GM06990 (cell line): ENCODE measurements around the gene SLCO6A1.

Experiments used
- DNase-seq: peaks from one replicate; pipeline ENCODE4 v3.0.0-alpha.2; 2011; ENCODE audit not compliant: insufficient read length; ENCODE audit errors: extremely low read depth
- H3K27me3 ChIP-seq: replicated peaks from 2 replicates; pipeline ENCODE4 v1.6.0; 2011; ENCODE audit warnings: low read length; ENCODE audit not compliant: control insufficient read depth, insufficient read depth
- H3K36me3 ChIP-seq: 2 replicates; pipeline ENCODE4 v1.5.1; 2011; ENCODE audit warnings: low read length; ENCODE audit not compliant: control insufficient read depth, insufficient read depth
- H3K4me3 ChIP-seq: replicated peaks from 2 replicates; pipeline ENCODE4 v1.5.1; 2011; ENCODE audit warnings: low read depth, mild to moderate bottlenecking, control low read depth, low read length
- CTCF ChIP-seq: IDR thresholded peaks from 2 replicates; pipeline ENCODE4 v1.5.1; 2011; ENCODE audit warnings: low read length, control low read depth, mild to moderate bottlenecking, inconsistent platforms; ENCODE audit not compliant: insufficient read depth, poor library complexity, severe bottlenecking

Gene SLCO6A1

DNA sequence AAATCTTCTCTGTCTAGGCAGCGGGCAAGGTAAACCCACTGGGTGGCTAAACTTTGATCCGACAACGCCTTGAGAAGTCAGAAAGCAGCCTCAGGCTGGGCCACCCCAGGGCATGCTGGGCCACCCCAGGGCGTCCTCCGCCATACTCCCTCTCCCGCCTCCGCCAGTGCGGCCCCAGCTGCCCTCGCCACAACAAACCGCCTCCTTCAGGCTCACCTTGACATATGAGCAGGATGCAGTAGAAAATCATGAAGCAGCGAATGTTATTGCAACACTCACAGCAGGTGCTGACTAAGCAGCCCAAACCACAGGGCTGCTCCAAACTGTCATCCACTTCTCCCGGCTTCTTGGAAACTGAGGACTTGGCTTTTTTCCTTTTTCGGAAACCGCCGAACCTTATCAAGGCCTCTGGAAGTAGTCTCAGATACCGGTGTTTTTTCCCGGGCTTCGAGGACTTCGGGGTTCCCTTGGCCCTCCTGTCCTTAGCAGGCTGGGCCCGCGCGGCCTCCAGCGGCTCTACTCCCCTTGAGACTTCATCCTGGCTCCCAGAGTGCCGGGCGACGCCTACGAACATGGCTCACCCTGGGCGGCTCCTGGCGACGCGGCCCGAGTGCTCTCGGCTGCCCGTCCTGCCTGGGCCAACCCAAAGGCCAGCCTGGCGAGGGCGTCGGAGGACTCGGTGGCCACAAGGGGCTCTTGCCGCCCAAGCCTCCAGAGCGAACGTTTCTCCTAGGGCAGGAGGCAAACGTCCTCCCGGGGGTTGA lies at the start of gene SLCO6A1:
Gene SLCO6A1, minus strand, starts transcription at position 731 of the 764 bp plus-strand sequence. Its CDS starts 157 bp downstream, at position 574.
- no peaks in the 10 kb centered on the region for H3K36me3 ChIP-seq
- no peak for TF ChIP-seq CTCF
- DNase-seq = no peak
- H3K27me3 ChIP-seq = no peaks in the 10 kb centered on the region
- no peak within 1 kb of the TSS for H3K4me3 ChIP-seq

DNA sequence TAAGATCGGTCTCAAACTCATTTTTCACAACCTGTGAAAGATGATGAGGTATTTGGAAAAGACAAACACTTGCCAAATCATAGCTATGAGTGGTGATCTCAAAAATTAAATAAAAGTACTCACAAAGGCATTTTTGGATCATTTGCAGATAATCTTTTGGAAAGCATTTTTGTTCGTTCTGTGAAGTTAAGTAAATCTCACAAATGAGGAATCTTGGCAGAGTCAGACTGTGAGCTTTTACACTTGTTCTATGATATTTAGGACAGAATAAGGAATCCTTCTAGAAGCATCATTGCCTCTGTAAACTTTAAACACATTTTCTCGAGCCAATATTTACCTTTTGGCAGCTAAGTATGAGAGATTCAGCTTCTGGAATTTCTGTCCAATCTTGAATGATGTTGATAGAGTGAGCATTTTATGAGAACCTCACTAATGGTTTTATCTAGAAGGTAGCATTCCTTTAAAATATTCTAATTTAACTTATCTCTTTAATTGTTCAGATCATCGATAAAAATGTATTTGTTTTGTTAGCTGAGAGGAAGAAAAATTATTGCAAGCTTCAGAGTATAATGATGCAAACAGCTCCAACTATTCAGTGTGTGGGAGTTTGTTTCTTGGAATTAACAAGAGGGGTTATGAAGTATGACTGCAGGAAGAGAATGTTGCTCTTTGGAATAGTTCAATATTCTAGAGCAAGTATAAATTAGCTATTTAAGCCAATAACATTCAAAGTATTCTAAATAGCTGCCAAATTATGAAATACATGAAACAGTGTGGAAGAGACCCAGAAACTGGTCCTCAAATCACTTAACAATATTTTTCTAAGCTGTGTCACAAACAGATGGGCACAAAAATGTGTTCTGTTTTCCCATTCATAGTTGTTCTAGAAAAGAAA lies 48.6 kb upstream of the SLCO6A1 start:
- no peak for DNase-seq
- Histone ChIP-seq H3K36me3 (no peaks in the 10 kb centered on the region), H3K27me3 (no peaks in the 10 kb centered on the region), H3K4me3 (no peak overlapping the region)
- TF ChIP-seq CTCF = no peak

DNA sequence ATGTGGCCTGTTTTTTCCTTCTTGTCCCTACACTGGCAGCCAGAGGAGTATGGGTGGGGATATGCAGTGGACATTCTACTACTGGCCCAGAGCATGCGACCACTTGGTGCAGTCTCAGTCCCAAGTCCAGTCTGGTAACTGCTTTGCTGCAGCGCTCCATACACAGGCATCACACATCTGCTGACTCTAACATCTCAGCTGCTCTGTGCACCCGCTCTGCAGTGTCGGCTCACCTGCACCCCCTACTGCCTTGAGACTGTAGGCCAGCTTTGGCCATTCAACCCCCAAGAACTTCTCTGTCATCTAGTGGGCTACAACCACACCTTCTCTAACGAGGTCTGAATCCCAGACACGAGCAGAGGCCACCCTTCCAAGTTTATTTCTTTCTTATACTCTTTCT lies 46.4 kb upstream of the SLCO6A1 start:
- Histone ChIP-seq H3K36me3 (no peaks in the 10 kb centered on the region), H3K4me3 (no peak overlapping the region), H3K27me3 (no peaks in the 10 kb centered on the region)
- peak; percentile 50 for TF ChIP-seq CTCF
- DNase-seq = no peak

DNA sequence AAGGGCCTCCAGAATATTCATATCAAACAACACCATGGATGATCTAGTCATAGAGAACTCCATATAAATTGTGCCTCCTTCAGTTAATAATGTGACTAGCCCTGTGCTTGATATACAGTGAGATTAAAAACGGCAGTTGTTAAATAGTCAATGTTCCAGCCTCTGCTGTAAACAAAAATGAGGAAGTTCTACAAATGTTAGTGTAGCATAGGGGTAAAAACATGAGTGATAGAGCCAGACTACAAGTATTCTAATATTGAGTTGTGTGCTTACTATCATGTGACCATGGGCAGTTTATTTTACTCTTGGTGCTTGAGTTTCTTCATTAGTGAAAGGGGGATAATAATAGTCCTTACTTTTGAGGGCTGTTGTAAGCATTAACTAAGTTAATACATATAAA lies 43.3 kb upstream of the SLCO6A1 start:
- H3K4me3 ChIP-seq = no peak overlapping the region
- TF ChIP-seq CTCF = no peak
- no peaks in the 10 kb centered on the region for H3K27me3 ChIP-seq
- no peak for DNase-seq
- H3K36me3 ChIP-seq = no peaks in the 10 kb centered on the region

- Histone ChIP-seq H3K36me3 (no peaks in the 10 kb centered on the region), H3K27me3 (no peaks in the 10 kb centered on the region), H3K4me3 (no peak overlapping the region)
- DNase-seq = no peak
- TF ChIP-seq CTCF = no peak
Observed at GRCh38 chr5:102539996-102540728, 41.4 kb upstream of the SLCO6A1 start.
